Endothelial cell of umbilical vein (primary cell): ENCODE data around the gene CST8.

Experiments used
- JUN ChIP-seq: IDR thresholded peaks from 2 replicates; pipeline ENCODE4 v1.6.1; 2011; ENCODE audit warnings: borderline replicate concordance, low read depth; ENCODE audit not compliant: insufficient read length, insufficient read depth
- POLR2A ChIP-seq: IDR thresholded peaks from 2 replicates; pipeline ENCODE4 v1.6.1; 2012; ENCODE audit warnings: low read depth, mild to moderate bottlenecking, control low read depth, low read length
- TF ChIP-seq, protein P1 (sequence below), 2 donors: IDR thresholded peaks; 1 replicate in 1 of 2; 2 replicates in 1 of 2; pipeline ENCODE4 v1.5.1; 2011; ENCODE audit warnings: low read length in 2 of 2, mild to moderate bottlenecking in 2 of 2, moderate library complexity in 2 of 2, control low read depth in 1 of 2, inconsistent platforms in 1 of 2, low read depth in 1 of 2; ENCODE audit not compliant: insufficient read depth in 1 of 2; ENCODE audit errors: extremely low read depth in 1 of 2

DNA sequence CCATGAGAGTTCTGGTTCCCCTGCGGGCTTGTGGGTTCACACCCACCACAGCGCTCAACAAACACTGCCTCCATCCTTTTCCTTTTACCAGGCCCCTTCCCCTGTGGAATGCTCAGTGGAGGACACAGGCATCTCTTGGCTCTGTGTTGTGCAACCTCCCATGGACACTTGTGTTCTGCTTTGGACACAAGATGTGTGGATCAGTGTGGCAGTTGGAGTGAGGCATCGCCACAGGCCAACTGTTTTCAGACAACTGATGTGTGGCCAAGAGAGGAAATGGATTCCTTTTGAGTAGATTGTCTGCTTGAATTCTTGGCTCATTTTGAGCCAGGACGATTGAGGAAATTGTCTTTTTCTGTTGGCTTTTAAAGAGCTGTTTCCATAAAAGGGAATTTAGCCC, 26.8 kb downstream of the CST8 start:
- TF ChIP-seq JUN (no peak), POLR2A (no peak)
- TF ChIP-seq, protein P1, sequence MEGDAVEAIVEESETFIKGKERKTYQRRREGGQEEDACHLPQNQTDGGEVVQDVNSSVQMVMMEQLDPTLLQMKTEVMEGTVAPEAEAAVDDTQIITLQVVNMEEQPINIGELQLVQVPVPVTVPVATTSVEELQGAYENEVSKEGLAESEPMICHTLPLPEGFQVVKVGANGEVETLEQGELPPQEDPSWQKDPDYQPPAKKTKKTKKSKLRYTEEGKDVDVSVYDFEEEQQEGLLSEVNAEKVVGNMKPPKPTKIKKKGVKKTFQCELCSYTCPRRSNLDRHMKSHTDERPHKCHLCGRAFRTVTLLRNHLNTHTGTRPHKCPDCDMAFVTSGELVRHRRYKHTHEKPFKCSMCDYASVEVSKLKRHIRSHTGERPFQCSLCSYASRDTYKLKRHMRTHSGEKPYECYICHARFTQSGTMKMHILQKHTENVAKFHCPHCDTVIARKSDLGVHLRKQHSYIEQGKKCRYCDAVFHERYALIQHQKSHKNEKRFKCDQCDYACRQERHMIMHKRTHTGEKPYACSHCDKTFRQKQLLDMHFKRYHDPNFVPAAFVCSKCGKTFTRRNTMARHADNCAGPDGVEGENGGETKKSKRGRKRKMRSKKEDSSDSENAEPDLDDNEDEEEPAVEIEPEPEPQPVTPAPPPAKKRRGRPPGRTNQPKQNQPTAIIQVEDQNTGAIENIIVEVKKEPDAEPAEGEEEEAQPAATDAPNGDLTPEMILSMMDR (IDR thresholded peaks at IDR 0.05; ENCODE audit: extremely low read depth in 1 of 2, insufficient read depth in 1 of 2, low read depth in 1 of 2, low read length in 2 of 2): no peak
